Bone marrow (tissue), 2 donors: ENCODE results near the gene C19orf85.
"Not testable (repeated sequence)": the region's sequence is repeated elsewhere in the genome, so short reads cannot be mapped to it uniquely, and the experiment has no call there.

Experiments
- DNase-seq, 2 donors: peaks; one replicate each; lab custom pipeline; 2025; lab: John Stamatoyannopoulos, UW

The C19orf85 gene

DNA sequence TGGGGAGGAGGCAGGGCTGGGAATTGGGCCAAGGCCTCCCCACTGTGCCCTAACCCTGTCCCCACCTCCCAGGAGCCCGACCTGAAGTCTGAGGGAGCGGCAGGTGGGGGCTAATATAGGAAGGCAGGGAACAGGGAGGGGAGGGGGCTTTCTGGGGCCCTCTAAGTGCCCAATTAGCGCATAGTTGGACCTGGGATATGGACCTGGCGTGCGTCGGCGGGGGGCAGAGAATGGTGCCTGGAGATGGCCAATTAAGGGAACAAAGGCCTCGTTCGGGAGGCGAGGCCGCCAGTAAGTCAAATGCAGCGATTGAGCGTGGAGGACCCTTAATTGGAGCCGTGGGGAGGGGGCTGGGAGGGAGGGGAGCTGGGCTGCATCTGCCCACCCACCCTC lies at the start of gene C19orf85:
Gene C19orf85 (minus strand): TSS at position 90 of the 393 bp plus-strand sequence. CDS start 197 bp downstream, outside the sequence.
- no peak for DNase-seq

DNA sequence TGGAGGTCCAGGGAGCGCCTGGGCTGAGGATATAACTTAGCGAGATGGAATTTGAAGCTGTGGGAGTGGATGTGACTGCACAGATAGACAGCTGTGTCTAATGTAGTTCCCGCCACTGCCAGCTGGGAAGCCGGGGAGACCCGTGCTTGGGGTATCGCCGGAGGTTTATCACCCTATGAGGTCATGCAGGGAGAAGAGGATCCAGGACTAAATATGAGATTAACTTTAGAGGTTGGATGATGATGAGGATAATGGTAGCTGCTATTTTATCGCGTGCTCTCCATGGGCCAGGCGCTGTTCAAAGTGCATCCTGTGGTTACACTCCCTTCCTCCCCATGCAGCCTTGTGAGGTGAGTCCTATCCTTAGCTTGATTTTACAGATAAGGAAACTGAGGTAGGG lies 43.6 kb upstream of the C19orf85 start:
- DNase-seq: no peak

DNA sequence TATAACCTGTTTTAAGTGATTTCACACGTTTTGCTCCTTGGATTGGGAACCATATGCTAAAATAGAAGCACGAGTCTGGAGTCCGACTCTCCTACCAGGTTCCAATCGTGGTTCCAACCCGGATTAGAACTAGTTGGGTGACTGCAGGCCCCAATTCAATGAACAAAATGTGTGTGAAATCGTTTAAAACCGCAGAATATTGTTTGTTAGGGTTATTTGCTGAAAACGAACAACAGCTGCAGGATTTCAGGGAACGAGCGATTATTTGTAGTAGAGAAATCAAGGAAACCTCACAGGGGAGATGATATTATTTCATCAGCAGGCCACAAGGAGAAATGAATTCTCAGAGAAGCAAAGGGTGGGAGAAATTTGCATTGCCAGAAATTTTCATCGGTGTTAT lies 40.4 kb upstream of the C19orf85 start:
- no peak for DNase-seq

DNA sequence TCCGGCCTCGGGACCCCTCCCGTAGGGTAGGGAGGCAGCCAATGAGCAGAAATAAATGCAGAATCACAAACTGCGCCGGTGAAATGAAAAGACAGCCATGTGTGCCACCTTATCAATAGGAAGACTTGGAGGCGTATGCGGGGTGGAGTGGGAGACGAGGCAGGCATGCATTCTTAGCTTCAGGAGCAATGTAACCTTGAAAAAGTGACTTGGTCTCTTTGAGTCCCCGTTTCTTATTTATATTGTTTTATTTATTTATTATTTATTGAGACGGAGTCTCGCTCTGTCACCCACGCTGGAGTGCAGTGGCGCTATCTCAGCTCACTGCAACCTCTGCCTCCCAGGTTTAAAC lies 39.7 kb upstream of the C19orf85 start:
- no peak for DNase-seq

DNA sequence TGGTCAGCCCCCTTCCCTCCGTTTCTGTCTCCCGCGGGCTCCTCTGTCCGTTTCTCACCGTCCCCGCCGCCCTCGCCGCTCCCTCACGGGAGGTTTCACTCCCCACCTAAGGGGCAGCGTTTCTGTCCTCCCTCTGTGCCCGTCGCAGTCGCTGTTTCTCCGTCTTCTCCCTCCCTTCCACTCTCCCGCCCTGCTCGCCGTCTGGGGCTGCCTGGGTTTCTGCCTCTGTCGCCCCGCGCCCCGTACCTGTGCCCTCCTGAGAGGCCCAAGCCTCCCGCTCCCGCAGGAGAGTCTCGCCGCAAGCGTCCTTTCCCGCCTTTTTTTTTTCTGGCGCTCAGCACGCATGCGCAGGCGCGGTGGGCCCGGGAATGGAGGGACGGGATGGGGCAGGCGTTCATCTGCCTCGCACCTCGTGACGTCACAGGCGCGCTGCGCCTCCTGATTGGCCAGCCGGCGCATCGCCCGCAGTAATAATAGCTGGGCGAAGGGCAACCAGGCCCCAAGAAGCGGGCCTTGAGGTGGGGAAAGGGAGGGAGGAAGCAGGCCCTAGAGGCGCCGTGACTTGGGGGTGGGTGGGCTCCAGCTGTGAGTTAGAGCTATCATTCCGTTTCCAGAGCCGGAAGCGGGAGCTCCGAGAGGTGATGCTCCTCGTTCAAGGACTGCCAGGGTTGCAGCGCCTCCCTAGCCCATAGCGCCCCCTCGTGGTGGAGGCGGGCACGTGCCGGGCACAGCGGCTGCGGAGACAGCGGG lies 39.1 kb upstream of the C19orf85 start:
- peak; percentile 82 to 99 for DNase-seq

DNA sequence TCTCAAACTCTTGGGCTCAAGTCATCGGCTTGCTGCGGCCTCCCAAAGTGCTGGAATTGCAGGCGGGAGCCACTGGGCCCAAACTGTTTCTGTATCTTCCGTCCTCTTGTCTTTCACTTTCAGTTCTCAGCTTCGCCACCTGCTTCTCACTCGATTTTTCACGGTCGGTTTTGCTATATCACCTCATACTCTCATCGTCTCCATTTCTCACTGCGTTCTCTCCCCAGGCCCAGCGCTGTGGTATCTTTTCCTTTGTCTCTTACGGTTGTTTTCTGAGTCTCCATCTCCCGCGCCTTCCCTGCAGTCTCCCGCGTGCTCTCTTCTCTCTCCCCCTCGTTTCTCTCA lies 38.6 kb upstream of the C19orf85 start:
- no peak for DNase-seq

DNA sequence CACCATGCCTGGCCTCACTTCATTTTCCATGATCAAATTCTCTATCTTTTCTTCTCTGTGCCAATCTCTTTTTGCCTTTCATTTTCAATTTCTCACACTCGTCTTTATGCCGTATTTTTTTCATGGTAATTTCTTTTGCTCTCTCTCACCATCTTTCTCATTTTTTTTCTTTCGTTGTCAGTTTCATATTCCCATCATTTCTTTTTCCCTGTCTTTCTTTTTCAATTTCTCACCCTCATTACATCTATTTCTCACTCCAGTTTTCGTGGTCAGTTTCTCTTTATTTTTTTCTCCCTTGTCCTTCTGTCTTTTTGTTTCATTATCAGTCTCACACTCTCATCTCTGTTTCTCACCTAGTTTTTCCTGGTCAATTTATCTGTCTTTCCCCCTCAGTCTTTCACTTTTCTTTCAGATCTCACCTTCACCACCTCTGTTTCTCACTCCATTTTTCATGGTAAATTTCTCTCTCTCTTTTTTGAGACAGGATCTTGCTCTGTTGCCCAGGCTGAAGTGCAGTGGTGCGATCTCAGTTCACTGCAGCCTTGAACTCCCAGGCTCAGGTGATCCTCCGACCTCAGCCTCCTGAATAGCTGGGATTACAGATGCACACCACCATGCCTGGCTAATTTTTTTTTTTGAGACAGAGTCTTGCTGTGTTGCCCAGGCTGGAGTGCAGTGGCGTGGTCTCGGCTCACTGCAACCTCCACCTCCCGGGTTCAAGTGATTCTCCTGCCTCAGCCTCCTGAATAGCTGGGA lies 37.8 kb upstream of the C19orf85 start:
- DNase-seq: no peak

DNA sequence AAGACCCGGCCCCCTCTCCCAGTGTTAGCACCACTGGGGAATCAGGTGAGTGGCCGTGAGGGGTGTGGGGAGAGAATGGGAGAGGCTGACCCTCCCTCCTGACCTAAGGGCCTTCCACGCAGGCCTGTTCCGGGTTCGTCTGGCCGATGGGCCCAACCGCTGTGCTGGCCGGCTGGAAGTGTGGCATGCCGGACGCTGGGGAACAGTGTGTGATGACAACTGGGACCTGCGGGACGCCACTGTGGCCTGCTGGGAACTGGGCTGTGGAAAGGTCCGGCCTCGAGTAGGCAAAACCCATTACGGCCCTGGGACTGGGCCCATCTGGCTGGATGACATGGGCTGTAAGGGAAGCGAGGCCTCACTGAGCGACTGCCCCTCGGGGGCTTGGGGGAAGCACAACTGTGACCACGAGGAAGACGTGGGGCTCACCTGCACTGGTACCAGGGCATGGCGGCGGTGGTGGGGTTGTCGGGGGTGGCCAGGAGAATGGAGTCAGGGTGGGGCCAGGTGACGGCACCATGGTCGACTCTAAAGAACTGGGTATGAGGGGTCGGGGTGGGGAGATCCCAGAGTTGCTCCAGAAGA lies 35.9 kb upstream of the C19orf85 start:
- no peak for DNase-seq

DNA sequence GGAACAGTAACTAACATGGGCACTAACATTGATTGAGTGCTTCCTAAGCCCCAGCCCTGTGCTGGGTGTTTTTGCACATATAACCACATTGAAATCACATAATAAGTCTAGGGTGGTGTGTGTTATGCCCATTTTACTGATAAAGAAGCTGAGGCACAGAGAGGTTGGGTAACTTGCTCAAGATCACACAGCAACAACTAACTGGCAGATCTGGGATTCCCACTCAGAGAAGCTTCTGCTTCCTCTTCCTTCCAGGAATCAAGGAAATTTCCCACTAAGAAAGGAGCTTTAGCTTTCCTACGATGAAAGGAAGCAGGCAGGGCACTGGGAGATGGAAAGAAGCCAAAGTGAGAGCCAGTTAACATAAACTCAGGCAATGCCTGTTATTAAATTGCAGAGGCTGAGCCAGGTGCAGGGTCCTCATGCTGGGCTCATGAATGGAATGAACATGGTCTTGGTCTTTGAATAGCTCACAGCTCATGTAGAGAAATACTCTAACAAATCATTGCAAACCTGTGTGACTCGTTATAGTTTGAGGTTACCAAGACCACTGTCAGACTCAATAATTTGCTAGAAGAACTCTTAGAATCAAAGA lies 33.8 kb upstream of the C19orf85 start:
- no peak for DNase-seq

DNA sequence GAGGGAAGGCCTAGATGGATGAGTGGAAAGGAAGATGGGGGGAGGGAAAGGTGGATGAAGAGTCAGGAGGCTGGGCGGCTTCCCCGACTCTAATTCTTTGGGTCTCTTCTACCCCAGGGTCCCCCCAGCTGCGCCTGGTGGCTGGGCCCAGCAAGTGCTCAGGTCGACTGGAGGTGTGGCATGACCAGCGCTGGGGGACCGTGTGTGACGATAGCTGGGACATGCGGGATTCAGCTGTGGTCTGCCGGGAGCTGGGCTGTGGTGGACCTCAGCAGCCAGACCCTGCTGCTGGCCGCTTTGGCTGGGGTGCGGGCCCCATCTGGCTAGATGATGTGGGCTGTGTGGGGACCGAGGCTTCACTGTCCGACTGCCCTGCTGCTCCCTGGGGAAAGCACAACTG lies 33.2 kb upstream of the C19orf85 start:
- no peak for DNase-seq

DNA sequence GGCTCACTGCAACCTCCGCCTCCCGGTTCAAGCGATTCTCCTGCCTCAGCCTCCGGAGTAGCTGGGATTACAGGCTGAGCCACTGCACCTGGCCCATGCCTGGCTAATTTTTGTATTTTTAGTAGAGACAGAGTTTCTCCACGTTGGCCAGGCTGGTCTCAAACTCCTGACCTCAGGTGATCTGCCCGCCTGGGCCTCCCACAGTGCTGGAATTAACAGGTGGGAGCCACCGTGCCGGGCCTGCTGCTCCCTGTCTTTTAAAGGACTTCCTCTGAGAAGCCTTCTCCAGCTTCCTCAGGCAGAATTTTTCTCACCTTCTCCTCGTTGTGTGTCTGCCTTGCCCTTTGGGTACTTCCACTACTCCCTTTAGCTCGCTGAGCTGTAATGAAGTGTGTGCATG lies 32.3 kb upstream of the C19orf85 start:
- DNase-seq: not testable (repeated sequence)

DNA sequence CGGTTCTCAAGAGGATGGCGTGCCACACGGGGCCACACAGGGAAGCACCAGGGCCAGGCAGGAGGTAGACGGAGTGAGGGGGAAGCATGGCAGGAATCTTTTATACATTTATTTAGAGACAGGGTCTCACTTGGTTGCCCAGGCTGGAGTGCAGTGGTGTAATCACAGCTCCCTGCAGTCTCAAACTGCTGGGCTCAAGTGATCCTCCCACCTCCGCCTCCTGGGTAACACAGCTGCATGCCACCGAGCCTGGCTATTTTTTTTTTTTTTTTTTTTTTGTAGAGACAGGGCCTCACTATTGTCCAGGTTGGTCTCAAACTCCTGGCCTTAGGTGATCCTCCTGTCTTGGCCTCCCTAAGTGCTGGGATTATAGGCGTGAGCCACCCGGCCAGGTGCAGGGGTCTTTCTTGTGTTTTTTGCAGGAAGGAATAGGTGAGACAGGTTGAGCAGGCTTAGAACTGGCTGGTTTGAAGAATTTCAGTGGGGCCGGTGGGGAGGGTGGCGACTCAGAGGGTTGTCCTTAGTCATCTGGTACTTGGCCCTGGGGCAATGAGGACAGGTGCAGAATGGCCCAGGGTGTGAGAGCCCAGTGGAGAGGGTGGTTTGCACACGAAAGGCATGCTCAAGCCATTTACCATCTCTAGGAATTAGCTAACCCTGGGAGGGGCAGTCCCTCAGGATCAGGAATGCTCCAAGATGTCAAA lies 31.2 kb upstream of the C19orf85 start:
- no peak for DNase-seq

DNA sequence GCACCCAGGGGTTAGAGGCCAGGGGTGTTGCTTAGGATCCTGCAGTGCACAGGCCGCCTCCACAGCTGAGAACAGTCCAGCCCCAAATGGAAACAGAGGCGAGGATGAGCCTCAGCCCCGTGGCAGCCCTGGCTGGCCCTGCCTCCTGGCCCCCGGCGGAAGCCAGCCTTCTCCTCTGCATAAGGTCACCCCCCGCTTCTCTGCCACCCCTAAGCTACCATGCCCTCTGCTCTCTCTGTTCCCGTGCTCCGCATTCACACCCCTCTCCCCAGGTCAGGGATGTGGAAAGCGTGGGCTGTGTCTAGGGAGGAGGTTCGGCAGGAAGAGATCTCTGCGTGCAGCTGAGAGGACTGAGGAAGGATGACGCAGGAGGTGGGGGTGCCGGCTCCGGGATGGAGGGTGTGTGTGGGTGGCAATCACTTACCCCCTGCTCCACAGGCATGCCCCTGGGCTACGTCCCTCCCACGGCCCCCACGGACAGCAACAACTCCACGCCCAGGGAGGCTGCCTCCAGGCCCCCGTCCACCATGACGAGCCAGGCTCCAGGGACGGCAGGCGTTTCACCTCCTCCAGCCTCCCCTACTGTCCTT lies 29.7 kb upstream of the C19orf85 start:
- DNase-seq: peak in 1 of 2 donors; percentile 35

DNA sequence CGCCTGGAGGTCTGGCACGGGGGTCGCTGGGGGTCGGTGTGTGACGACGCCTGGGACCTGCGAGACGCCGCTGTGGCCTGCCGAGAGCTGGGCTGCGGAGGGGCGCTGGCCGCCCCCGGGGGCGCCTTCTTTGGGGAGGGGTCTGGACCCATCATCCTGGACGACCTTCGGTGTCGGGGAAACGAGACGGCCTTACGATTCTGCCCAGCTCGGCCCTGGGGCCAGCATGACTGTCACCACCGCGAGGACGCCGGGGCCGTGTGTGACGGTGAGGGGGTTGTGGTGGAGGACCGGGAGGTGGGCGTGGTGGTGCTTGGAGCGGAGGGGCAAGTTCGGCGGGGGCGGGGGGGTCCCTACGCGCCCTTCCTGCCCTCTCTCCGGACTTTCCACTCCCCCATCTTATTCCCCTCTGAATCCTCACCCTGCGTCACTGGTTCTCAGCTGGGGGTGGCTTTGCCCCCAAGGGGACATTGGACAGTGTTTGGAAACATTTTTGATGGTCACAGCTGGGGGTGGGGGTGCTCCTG lies 29.2 kb upstream of the C19orf85 start:
- DNase-seq: no peak

DNA sequence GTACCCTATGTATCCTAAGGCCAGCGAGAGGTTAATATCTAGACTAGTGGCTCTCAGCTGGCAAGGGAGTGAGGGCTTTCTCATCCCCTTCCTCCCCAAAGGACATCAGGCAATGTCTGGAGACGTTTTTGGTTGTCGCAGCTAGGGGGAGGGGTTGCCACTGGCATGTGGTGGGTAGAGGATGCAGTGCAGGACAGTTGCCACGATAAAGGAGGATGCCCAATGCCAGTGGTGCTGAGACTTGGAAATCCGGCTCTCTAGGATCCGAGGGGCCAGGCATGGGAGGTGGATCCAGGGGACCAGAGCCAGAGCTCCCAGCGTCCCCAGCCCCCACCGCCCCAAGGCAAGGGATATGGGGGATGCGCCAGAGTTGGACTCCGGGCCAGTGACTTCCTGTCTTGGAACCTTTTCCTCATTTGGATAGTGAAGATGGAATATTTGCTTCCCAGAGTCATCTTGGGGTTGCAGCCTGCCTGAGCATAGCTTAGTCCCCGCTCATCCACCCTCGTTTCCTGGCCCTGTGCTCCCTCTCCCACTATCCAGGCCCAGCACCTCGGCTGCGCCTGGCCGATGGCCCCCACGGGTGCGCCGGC lies 28.6 kb upstream of the C19orf85 start:
- no peak for DNase-seq

DNA sequence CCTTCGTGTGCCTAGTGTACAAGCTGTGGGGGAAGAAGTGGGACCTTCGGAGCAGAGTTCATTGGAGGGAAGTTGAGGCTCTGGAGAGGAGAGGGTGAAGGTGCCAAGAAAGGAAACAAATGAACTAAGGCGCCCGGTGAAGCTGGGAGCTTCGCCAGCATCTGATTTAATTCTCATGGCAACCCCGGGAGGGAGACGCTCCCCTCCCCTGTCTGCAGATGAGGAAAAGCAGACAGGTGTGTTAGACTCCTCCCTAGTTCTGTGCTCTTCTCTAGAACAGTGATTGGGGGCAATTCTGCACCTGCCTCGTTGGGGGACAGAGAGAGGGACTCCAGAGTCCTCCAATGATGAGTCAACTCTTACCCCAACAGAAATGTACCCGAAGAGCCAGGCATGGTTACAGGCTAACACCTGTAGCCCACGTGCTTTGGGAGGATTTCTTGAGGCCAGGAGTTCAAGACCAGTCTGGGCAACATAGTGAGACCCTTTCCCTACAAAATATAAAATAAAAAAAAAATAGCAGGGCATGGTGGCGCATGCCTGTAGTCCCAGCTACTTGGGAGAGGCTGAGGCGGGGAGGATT lies 27.9 kb upstream of the C19orf85 start:
- DNase-seq: no peak

DNA sequence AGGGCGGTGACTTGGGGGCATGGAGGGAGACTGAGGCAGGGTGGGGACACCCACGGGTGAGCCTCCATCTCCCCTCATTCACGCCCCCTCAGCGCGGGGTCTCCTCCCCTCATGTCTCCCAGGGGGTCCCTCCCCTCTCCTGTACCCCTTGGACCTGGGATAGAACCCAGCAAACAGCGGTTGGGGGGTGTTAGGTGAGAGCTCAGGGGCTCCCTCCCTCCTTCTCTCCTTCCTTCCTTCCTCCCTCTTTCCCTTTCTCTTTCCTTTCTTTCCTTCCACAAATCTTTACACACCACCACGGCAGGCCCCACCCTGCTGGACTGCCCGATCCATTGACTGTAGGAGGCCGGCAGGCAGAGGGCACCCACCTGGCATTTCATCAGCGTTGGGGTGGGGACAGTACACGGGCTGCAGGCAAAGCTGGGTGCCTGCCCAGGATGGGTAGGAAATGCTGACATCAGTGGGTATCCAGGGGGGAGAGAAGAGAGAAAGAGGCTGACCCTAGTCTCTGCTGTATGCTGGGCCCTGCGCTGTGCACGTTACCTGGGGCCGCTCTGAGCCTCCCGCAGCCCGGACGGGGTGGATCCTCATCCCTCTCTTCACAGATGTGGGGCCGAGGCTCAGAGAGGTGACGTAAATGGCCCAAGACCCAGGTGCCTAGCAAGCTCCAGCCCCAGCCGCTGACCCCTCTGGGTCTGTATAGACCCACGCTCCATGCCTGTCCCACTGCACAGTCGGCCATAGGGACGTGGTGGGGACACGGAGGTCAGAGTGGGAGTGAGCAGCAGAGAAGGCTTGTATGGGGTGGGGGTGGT lies 27.2 kb upstream of the C19orf85 start:
- DNase-seq: no peak

DNA sequence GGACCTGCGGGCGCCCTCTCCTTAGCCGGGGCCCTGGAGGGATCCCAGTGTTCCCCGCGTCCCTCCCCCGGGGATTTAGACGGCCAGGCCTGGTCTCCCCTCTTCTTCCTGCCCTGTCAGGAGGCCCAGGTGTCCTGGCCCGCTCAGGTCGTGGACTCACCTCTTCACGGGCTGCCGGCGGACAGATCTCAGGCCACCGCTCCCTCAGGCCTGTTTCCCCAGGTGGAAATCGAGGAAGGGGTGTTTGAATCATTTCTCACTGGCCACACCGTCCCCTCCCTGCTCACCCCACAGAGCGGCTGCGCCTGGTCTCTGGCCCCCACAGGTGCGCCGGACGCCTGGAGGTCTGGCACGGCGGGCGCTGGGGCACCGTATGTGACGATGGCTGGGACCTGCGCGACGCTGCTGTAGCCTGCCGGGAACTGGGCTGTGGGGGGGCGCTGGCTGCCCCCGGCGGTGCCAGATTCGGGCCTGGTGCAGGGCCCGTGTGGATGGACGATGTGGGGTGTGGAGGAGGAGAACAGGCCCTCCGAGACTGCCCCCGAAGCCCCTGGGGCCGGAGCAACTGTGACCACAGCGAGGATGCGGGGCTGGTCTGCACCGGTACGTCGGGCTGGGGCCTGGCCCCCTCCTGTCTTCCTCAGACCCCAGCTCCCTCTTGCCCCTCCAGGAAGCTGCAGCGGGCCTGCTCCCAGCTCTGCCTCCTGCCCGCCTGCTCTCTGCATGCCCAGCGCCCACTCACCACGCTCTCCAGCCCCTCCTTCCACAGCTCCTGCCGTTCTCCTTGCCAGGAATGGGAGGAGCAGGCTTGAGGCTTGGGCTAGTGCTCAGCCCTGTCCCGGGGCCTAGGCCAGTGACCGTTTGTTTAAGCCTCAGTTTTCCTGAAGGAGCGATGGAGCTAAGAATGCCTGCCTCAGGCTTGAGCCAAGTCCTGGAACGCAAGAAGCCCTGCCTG lies 26.2 kb upstream of the C19orf85 start:
- no peak for DNase-seq
